CD4-positive, alpha-beta T cell treated with Interleukin-6 at 100 ng/mL for 8 hours (primary cell): ENCODE measurements around the gene FAM222A.
"Not testable (repeated sequence)": the region's sequence is repeated elsewhere in the genome, so short reads cannot be mapped to it uniquely, and the experiment has no call there.

Experiments
- DNase-seq: peaks from one replicate; pipeline ENCODE4 v3.0.0-alpha.2; 2020; ENCODE audit warnings: mixed read lengths, low spot score

The FAM222A gene

GRCh38 chr12:109693653-109694600 lies 19.7 kb upstream of the FAM222A start:
- no peak for DNase-seq

GRCh38 chr12:109694629-109695028 lies 19.0 kb upstream of the FAM222A start:
- DNase-seq = not testable (repeated sequence)

- DNase-seq = no peak
These were observed 18.2 kb upstream of the FAM222A start for GRCh38 chr12:109695416-109695815.

- no peak for DNase-seq
These were observed 17.6 kb upstream of the FAM222A start for GRCh38 chr12:109695961-109696461.

GRCh38 chr12:109696485-109697269 lies 16.9 kb upstream of the FAM222A start:
- DNase-seq = no peak

- no peak for DNase-seq
These were observed 16.4 kb upstream of the FAM222A start for GRCh38 chr12:109697270-109697553.

- DNase-seq = no peak
These were observed 15.7 kb upstream of the FAM222A start for GRCh38 chr12:109697877-109698468.

- DNase-seq = no peak
These were observed 14.8 kb upstream of the FAM222A start for GRCh38 chr12:109698820-109699219.

- DNase-seq = no peak
These were observed 12.6 kb upstream of the FAM222A start for GRCh38 chr12:109701064-109701463.

- DNase-seq = no peak
These were observed 11.3 kb upstream of the FAM222A start for GRCh38 chr12:109702111-109702841.

- no peak for DNase-seq
These were observed 9.9 kb upstream of the FAM222A start for GRCh38 chr12:109703684-109704083.

- DNase-seq = no peak
These were observed 9.1 kb upstream of the FAM222A start for GRCh38 chr12:109704371-109705098.

GRCh38 chr12:109705291-109705690 lies 8.3 kb upstream of the FAM222A start:
- no peak for DNase-seq

GRCh38 chr12:109706398-109706746 lies 7.3 kb upstream of the FAM222A start:
- DNase-seq = no peak

GRCh38 chr12:109706747-109707469 lies 6.7 kb upstream of the FAM222A start:
- no peak for DNase-seq

GRCh38 chr12:109707470-109707821 lies 6.2 kb upstream of the FAM222A start:
- DNase-seq = no peak

- no peak for DNase-seq
These were observed 4.7 kb upstream of the FAM222A start for GRCh38 chr12:109708939-109709338.

- no peak for DNase-seq
These were observed 4.1 kb upstream of the FAM222A start for GRCh38 chr12:109709401-109709991.

- no peak for DNase-seq
These were observed 3.3 kb upstream of the FAM222A start for GRCh38 chr12:109710205-109710746.
